Kidney (tissue), 14 donors: ENCODE data around the gene PHLDB1. TPM values are rescaled to one million over a fixed set of nuclear protein-coding genes. Genes with fewer than 3 reads are reported as not detected.

ENCODE experiments used
- DNase-seq, 5 donors: peaks; one replicate each; pipeline ENCODE4 v3.0.0-alpha.2; 2013 to 2020
- FAIRE-seq: peaks from 2 replicates; lab custom pipeline; 2012; peaks lifted over from hg19 to GRCh38; lab: Jason Lieb, UNC
- H3K27ac ChIP-seq, 2 donors: one replicate each; pipeline ENCODE4 v1.7.0; 2013; ENCODE audit warnings: low read depth in 2 of 2, low read length in 2 of 2, inconsistent platforms in 1 of 2
- H3K27me3 ChIP-seq: one replicate; pipeline ENCODE4 v1.7.1; 2013; ENCODE audit warnings: low read length, inconsistent platforms; ENCODE audit not compliant: control insufficient read depth, insufficient read depth
- H3K36me3 ChIP-seq, 3 donors: one replicate each; pipeline versions ENCODE4 v1.7.0 to v1.7.1; 2013; ENCODE audit warnings: low read length in 3 of 3, control low read depth in 1 of 3, inconsistent platforms in 1 of 3; ENCODE audit not compliant: insufficient read depth in 3 of 3, control insufficient read depth in 2 of 3
- H3K4me1 ChIP-seq, 3 donors: one replicate each; pipeline versions ENCODE4 v1.7.0 to v1.7.1; 2013; ENCODE audit warnings: low read length in 3 of 3, inconsistent platforms in 1 of 3, low read depth in 1 of 3; ENCODE audit not compliant: control insufficient read depth in 2 of 3, insufficient read depth in 2 of 3
- H3K4me3 ChIP-seq, 3 donors: one replicate each; pipeline versions ENCODE4 v1.7.0 to v1.8.1; 2013; ENCODE audit warnings: low read length in 3 of 3, control low read depth in 1 of 3, inconsistent platforms in 1 of 3
- H3K9ac ChIP-seq, 3 donors: one replicate each; pipeline versions ENCODE4 v1.7.0 to v1.7.1; 2013; ENCODE audit warnings: low read length in 3 of 3, control low read depth in 1 of 3, inconsistent platforms in 1 of 3
- H3K9me3 ChIP-seq, 3 donors: one replicate each; pipeline versions ENCODE4 v1.7.0 to v1.7.1; 2013; ENCODE audit warnings: low read length in 3 of 3, control low read depth in 1 of 3, inconsistent platforms in 1 of 3; ENCODE audit not compliant: control insufficient read depth in 2 of 3, insufficient read depth in 1 of 3
- intact Hi-C: fragments of 100-400 bp; cut with DNase I; formaldehyde crosslinking; loops from one replicate; pipeline ENCODE4 v1.11.1; 2022
- polyA plus RNA-seq: library from polyadenylated mRNA; stranded (reverse); fragments of 350-450 nt; fragmentation: Illumina TruSeq; extraction: RNeasy Lipid Tissue Mini Kit (QIAGEN cat#74804); gene quantifications from one replicate; pipeline ENCODE4 v1.2.3, GENCODE V29; 2014; ENCODE audit warnings: low read depth, low replicate concordance; ENCODE audit not compliant: insufficient read depth
- total RNA-seq: library from RNA; stranded (reverse); fragmentation: NEBNext Ultra II Directional; extraction: Animal tissue kit (Norgen Biotek cat#: 25700); gene quantifications from one replicate; pipeline ENCODE4 v1.2.1, GENCODE V29; 2021
- TF ChIP-seq, protein P1 (sequence below): IDR thresholded peaks from 3 replicates; pipeline ENCODE4 v1.5.1; 2012; ENCODE audit warnings: mild to moderate bottlenecking, moderate library complexity, borderline replicate concordance; ENCODE audit not compliant: insufficient read depth; ENCODE audit errors: extremely low read depth
- donor health status: control.
- donor health status: control.
- donor health status: control.
- donor health status: control.
- donor health status: control.
- donor health status: DM: yes; HTN: yes; CAD: no.
- donor health status: Normal renal cell carcinoma (clear cell type).

Gene PHLDB1
- total and polyA plus RNA-seq, 2 donors from 2014 or later, result 39.1 to 118 TPM

DNA sequence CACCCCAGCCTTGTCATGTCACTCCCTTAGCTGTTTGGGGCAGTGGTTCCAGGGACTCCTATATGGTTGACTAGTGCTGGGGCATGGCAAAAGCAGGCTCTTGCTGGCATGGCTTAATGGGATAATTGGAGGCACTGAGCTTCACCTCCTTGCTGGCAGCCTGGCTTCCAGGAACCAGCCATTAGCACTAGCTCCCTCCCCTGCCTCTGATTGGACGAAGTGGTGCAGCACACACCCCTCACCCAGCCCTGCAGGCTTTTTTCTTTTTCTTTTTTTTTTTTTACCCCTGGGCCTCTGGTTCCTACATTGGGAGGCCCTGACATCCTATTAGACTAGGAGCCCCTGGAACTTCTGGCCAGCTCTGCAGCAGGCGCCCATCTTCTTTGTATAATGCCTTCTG, 18.6 kb downstream of the PHLDB1 start:
- FAIRE-seq, result no peak
- TF ChIP-seq, protein P1, sequence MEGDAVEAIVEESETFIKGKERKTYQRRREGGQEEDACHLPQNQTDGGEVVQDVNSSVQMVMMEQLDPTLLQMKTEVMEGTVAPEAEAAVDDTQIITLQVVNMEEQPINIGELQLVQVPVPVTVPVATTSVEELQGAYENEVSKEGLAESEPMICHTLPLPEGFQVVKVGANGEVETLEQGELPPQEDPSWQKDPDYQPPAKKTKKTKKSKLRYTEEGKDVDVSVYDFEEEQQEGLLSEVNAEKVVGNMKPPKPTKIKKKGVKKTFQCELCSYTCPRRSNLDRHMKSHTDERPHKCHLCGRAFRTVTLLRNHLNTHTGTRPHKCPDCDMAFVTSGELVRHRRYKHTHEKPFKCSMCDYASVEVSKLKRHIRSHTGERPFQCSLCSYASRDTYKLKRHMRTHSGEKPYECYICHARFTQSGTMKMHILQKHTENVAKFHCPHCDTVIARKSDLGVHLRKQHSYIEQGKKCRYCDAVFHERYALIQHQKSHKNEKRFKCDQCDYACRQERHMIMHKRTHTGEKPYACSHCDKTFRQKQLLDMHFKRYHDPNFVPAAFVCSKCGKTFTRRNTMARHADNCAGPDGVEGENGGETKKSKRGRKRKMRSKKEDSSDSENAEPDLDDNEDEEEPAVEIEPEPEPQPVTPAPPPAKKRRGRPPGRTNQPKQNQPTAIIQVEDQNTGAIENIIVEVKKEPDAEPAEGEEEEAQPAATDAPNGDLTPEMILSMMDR, result no peak
- Histone ChIP-seq H3K27me3 (no peaks in the 10 kb centered on the region), H3K4me3 (no peak overlapping the region), H3K9ac (no peak overlapping the region), H3K9me3 (no peaks in the 10 kb centered on the region), H3K4me1 (peaks cover under 1 to 23% (median 20%) of the 10 kb centered on the region in 3 donors), H3K36me3 (peaks cover 4 to 38% (median 30%) of the 10 kb centered on the region in 3 donors), H3K27ac (no peak overlapping the region)
- intact Hi-C loops, result no loop called here
- peak in 1 of 5 donors; percentile 53 for DNase-seq

DNA sequence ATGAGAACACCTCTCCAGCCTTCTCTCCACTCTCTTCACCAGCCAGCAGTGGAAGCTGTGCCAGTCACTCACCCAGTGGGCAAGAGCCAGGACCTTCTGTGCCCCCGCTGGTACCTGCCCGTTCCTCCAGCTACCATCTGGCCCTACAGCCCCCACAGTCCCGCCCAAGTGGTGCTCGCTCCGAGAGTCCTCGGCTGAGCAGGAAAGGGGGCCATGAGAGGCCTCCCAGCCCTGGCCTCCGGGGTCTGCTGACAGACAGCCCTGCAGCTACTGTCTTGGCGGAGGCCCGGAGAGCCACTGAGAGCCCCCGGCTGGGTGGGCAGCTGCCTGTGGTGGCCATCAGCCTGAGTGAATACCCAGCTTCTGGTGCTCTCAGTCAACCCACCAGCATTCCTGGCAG, 20.2 kb downstream of the PHLDB1 start:
- Histone ChIP-seq H3K4me3 (no peak overlapping the region), H3K4me1 (peaks cover 0 to 11% (median 9%) of the 10 kb centered on the region in 3 donors), H3K9ac (no peak overlapping the region), H3K27ac (no peak overlapping the region), H3K36me3 (peaks cover 4 to 54% (median 33%) of the 10 kb centered on the region in 3 donors), H3K9me3 (no peaks in the 10 kb centered on the region), H3K27me3 (no peaks in the 10 kb centered on the region)
- no peak for FAIRE-seq
- TF ChIP-seq, protein P1, result no peak
- intact Hi-C loops, result no loop called here
- peak in 1 of 5 donors; percentile 63 for DNase-seq

DNA sequence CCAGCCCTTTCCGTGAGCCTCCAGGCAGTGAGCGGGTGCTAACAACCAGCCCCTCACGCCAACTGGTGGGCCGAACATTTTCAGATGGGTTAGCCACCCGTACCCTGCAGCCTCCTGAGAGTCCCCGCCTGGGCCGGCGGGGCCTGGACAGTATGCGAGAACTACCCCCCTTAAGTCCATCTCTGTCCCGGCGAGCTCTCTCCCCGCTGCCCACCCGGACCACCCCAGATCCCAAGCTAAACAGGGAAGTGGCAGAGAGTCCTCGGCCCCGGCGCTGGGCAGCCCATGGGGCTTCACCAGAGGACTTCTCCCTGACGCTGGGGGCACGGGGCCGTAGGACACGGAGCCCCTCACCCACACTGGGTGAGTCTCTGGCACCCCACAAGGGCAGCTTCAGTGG, 20.6 kb downstream of the PHLDB1 start:
- H3K9ac ChIP-seq, result no peak overlapping the region
- TF ChIP-seq, protein P1, result no peak
- peaks cover 0 to 6% (median 5%) of the 10 kb centered on the region in 3 donors for H3K4me1 ChIP-seq
- DNase-seq, result no peak
- H3K36me3 ChIP-seq, result peaks cover 4 to 54% (median 33%) of the 10 kb centered on the region in 3 donors
- intact Hi-C loops, result no loop called here
- no peak overlapping the region for H3K4me3 ChIP-seq
- no peak overlapping the region for H3K27ac ChIP-seq
- H3K27me3 ChIP-seq, result no peaks in the 10 kb centered on the region
- no peaks in the 10 kb centered on the region for H3K9me3 ChIP-seq
- no peak for FAIRE-seq

DNA sequence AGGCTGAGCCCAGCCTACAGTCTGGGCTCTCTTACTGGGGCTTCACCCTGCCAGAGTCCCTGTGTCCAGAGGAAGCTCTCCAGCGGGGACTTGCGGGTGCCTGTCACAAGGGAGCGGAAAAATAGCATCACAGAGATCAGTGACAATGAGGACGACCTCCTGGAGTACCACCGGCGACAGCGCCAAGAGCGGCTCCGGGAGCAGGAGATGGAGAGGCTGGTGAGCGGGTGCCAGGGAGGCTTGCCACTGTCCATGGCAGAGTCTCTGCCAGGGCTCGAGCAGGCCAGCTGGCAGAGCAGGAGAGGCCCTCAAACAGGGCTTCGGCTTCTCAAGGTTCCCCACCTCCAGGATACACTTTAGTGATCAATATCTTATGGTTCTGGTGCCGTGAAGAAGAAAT, 21.0 kb downstream of the PHLDB1 start:
- Histone ChIP-seq H3K36me3 (peaks cover 4 to 54% (median 33%) of the 10 kb centered on the region in 3 donors), H3K27me3 (no peaks in the 10 kb centered on the region), H3K9ac (no peak overlapping the region), H3K4me3 (no peak overlapping the region), H3K27ac (no peak overlapping the region), H3K9me3 (no peaks in the 10 kb centered on the region), H3K4me1 (peaks cover 0 to 2% (median under 1%) of the 10 kb centered on the region in 3 donors)
- intact Hi-C loops, result no loop called here
- TF ChIP-seq, protein P1, result no peak
- no peak for DNase-seq
- no peak for FAIRE-seq
